MCF 10A (cell line): ENCODE data around the gene ZSCAN10. TPM values are rescaled to one million over a fixed set of nuclear protein-coding genes. Genes with fewer than 3 reads are reported as not detected.

ENCODE experiments used
- BruUV-seq: library from RNA; stranded (reverse); fragments of 400-500 nt; replicated peaks from 2 replicates; lab custom pipeline; 2021; lab: Mats Ljungman, UMichigan
- CTCF ChIA-PET: fragments of 300-600 bp; sonication (Branson Sonifier 250); formaldehyde crosslinking; extraction: SDS; loops from one replicate; lab custom pipeline; 2021; ENCODE audit warnings: antibody characterized with exemption, inconsistent platforms; lab: Yijun Ruan, JAX
- POLR2A ChIA-PET: fragments of 300-600, 350-650 bp; sonication (Branson Sonifier 250); formaldehyde crosslinking; extraction: SDS; loops from one replicate; lab custom pipeline; 2020; ENCODE audit warnings: antibody characterized with exemption, inconsistent platforms; lab: Yijun Ruan, JAX
- DNase-seq: peaks from one replicate; pipeline ENCODE4 v3.0.0-alpha.2; 2018; ENCODE audit not compliant: unreplicated experiment
- H3K27ac Mint-ChIP-seq: one replicate; pipeline ENCODE4 v1.8.0; 2022; ENCODE audit warnings: mild to moderate bottlenecking, low read depth, mixed read lengths; ENCODE audit not compliant: unreplicated experiment
- H3K27me3 Mint-ChIP-seq: one replicate; pipeline ENCODE4 v1.8.0; 2022; ENCODE audit warnings: mixed read lengths; ENCODE audit not compliant: insufficient read depth, unreplicated experiment
- H3K36me3 Mint-ChIP-seq: one replicate; pipeline ENCODE4 v1.8.0; 2022; ENCODE audit warnings: mild to moderate bottlenecking, moderate library complexity, mixed read lengths; ENCODE audit not compliant: insufficient read depth, unreplicated experiment
- H3K4me1 Mint-ChIP-seq: one replicate; pipeline ENCODE4 v1.8.0; 2022; ENCODE audit warnings: mixed read lengths; ENCODE audit not compliant: insufficient read depth, unreplicated experiment
- H3K4me3 Mint-ChIP-seq: one replicate; pipeline ENCODE4 v1.8.0; 2022; ENCODE audit warnings: mild to moderate bottlenecking, moderate library complexity, mixed read lengths; ENCODE audit not compliant: unreplicated experiment
- H3K9me3 Mint-ChIP-seq: one replicate; pipeline ENCODE4 v1.8.0; 2022; ENCODE audit warnings: mixed read lengths; ENCODE audit not compliant: unreplicated experiment
- CTCF ChIP-seq: fragments of 200-600 bp; IDR thresholded peaks from one replicate; pipeline ENCODE4 v1.8.0; 2022; ENCODE audit warnings: antibody characterized with exemption, mild to moderate bottlenecking; ENCODE audit not compliant: unreplicated experiment
- intact Hi-C: fragments of 100-400 bp; cut with micrococcal nuclease; formaldehyde crosslinking; loops from 2 replicates; pipeline ENCODE4 v1.14.1; 2022
- total RNA-seq: library from RNA; stranded (reverse); gene quantifications from 2 replicates; pipeline ENCODE4 v1.2.3, GENCODE V29; 2022

ZSCAN10 gene
- total RNA-seq, 1 experiment from 2014 or later = 0.49 TPM

GRCh38 chr16:3068487-3068886, 30.6 kb downstream of the ZSCAN10 start:
- ChIA-PET POLR2A (no interaction called here), CTCF (interaction anchor here (1.3 kb wide), 1 partner anchor 10 kb away, joined by 4 read pairs; no protein-coding TSS in a partner anchor)
- Mint-ChIP-seq H3K9me3 (no peaks in the 10 kb centered on the region), H3K27ac (no peak overlapping the region), H3K4me1 (peaks cover 11% of the 10 kb centered on the region), H3K36me3 (no peaks in the 10 kb centered on the region), H3K27me3 (peaks cover 7% of the 10 kb centered on the region), H3K4me3 (no peak overlapping the region)
- intact Hi-C loops = no loop called here
- TF ChIP-seq CTCF = no peak
- DNase-seq = no peak
- BruUV-seq = no TSS peak

GRCh38 chr16:3066440-3066748, 32.7 kb downstream of the ZSCAN10 start:
- ChIA-PET POLR2A (no interaction called here), CTCF (interaction anchor here (0.9 to 1.0 kb wide), 2 partner anchors 35 to 63 kb away, joined by 3 to 5 read pairs; no protein-coding TSS in a partner anchor)

GRCh38 chr16:3065742-3066439, 33.2 kb downstream of the ZSCAN10 start:
- H3K27ac Mint-ChIP-seq = peak overlapping the region; percentile 93
- BruUV-seq = no TSS peak

More at GRCh38 chr16:3066440-3066748, 32.7 kb downstream of the ZSCAN10 start:
- H3K36me3 Mint-ChIP-seq = no peaks in the 10 kb centered on the region
- intact Hi-C loops = no loop called here
- BruUV-seq = no TSS peak
- no peaks in the 10 kb centered on the region for H3K9me3 Mint-ChIP-seq
- TF ChIP-seq CTCF = no peak
- no peak overlapping the region for H3K27ac Mint-ChIP-seq
- no peak for DNase-seq
- peaks cover 11% of the 10 kb centered on the region for H3K4me1 Mint-ChIP-seq
- no peaks in the 10 kb centered on the region for H3K27me3 Mint-ChIP-seq
- H3K4me3 Mint-ChIP-seq = no peak overlapping the region

More at GRCh38 chr16:3065742-3066439, 33.2 kb downstream of the ZSCAN10 start:
- CTCF ChIA-PET = no interaction called here
- H3K4me1 Mint-ChIP-seq = peaks cover 11% of the 10 kb centered on the region
- no peak for DNase-seq
- no peaks in the 10 kb centered on the region for H3K36me3 Mint-ChIP-seq
- intact Hi-C loops = no loop called here
- no peaks in the 10 kb centered on the region for H3K9me3 Mint-ChIP-seq
- no peaks in the 10 kb centered on the region for H3K27me3 Mint-ChIP-seq
- TF ChIP-seq CTCF = no peak
- peak overlapping the region; percentile 64 for H3K4me3 Mint-ChIP-seq
- POLR2A ChIA-PET = interaction anchor here (0.6 to 1.3 kb wide), 2 partner anchors 69 to 97 kb away, joined by 3 to 5 read pairs; partner anchors contain the start of gene ZNF213
